ENCODE measurements around the gene SPAG16. TPM values are rescaled to one million over a fixed set of nuclear protein-coding genes. Genes with fewer than 3 reads are reported as not detected.
A peak's percentile ranks its signal among the peaks of the same experiment; 100 is the strongest.

Gene SPAG16
- total RNA-seq, 1 experiment from 2014 or later: 16.0 TPM

GRCh38 chr2:213306316-213306942, 22.2 kb downstream of the SPAG16 start (continued):
- TF ChIP-seq MAX (CRISPR knock-in tag; IDR thresholded peaks at IDR 0.05): no peak
- TF ChIP-seq JAZF1 (CRISPR knock-in tag; IDR thresholded peaks at IDR 0.05): no peak
- TF ChIP-seq ESRRA (CRISPR knock-in tag; IDR thresholded peaks at IDR 0.05; ENCODE audit: borderline replicate concordance): no peak
- no peak for TF ChIP-seq ATF1 (CRISPR knock-in tag; IDR thresholded peaks at IDR 0.05)
- no peak for TF ChIP-seq MXD4 (CRISPR knock-in tag; IDR thresholded peaks at IDR 0.05; ENCODE audit: borderline replicate concordance)
- TF ChIP-seq JUN (CRISPR knock-in tag; IDR thresholded peaks at IDR 0.05): no peak

GRCh38 chr2:213315168-213315876, 31.1 kb downstream of the SPAG16 start:
- CTCF ChIA-PET: no interaction called here
- DNase-seq (ENCODE audit: low spot score) (no peak), ATAC-seq (no peak)
- peak overlapping the region; percentile 43; the same call in 1 of the 2 replicates for H3K27ac Mint-ChIP-seq
- no peak overlapping the region for H3K4me3 Mint-ChIP-seq
- H3K4me1 Mint-ChIP-seq: peaks cover 8% of the 10 kb centered on the region; the same call in 1 of the 2 replicates
- no peak for TF ChIP-seq ZNF416 (CRISPR knock-in tag; IDR thresholded peaks at IDR 0.05)
- no peak for TF ChIP-seq FOXP4 (CRISPR knock-in tag; IDR thresholded peaks at IDR 0.05)
- no peak for TF ChIP-seq HMGXB4 (CRISPR knock-in tag; IDR thresholded peaks at IDR 0.05)
- H3K9me3 Mint-ChIP-seq: no peaks in the 10 kb centered on the region
- H3K27me3 Mint-ChIP-seq (ENCODE audit: low read depth): no peaks in the 10 kb centered on the region
- POLR2A ChIA-PET: no interaction called here
- peaks cover 4% of the 10 kb centered on the region for H3K36me3 Mint-ChIP-seq

- Mint-ChIP-seq H3K36me3 (peaks cover 4% of the 10 kb centered on the region), H3K9me3 (no peaks in the 10 kb centered on the region), H3K4me3 (no peak overlapping the region), H3K27ac (no peak overlapping the region), H3K4me1 (peaks cover 8% of the 10 kb centered on the region; the same call in 1 of the 2 replicates), H3K27me3 (ENCODE audit: low read depth) (no peaks in the 10 kb centered on the region)
- DNase-seq (ENCODE audit: low spot score): no peak
- no peak for ATAC-seq
- TF ChIP-seq ZNF121 (CRISPR knock-in tag; IDR thresholded peaks at IDR 0.05) (no peak), MAX (CRISPR knock-in tag; IDR thresholded peaks at IDR 0.05) (no peak), TEAD1 (CRISPR knock-in tag; IDR thresholded peaks at IDR 0.05) (no peak), PRRX2 (CRISPR knock-in tag; IDR thresholded peaks at IDR 0.05) (no peak), ATF6 (CRISPR knock-in tag; IDR thresholded peaks at IDR 0.05) (no peak), EMX1 (CRISPR knock-in tag; IDR thresholded peaks at IDR 0.05) (no peak), RELA (CRISPR knock-in tag; IDR thresholded peaks at IDR 0.05; ENCODE audit: borderline replicate concordance) (no peak), ZNF532 (CRISPR knock-in tag; IDR thresholded peaks at IDR 0.05; ENCODE audit: borderline replicate concordance) (no peak), TCF7 (CRISPR knock-in tag; IDR thresholded peaks at IDR 0.05; ENCODE audit: low read depth) (no peak), SP1 (CRISPR knock-in tag; conservative IDR thresholded peaks at IDR 0.05) (no peak), ZNF219 (CRISPR knock-in tag; IDR thresholded peaks at IDR 0.05; ENCODE audit: borderline replicate concordance) (no peak), MLX (CRISPR knock-in tag; IDR thresholded peaks at IDR 0.05) (no peak)
- ChIA-PET CTCF (no interaction called here), POLR2A (no interaction called here)
Measured at GRCh38 chr2:213316001-213316735, 31.9 kb downstream of the SPAG16 start.
